Keratinocyte (primary cell): Measurements from ENCODE around the gene LATS2. TPM values are rescaled to one million over a fixed set of nuclear protein-coding genes. Genes with fewer than 3 reads are reported as not detected.

Source experiments
- DNase-seq: peaks from one replicate; pipeline ENCODE4 v3.0.0-alpha.2; 2011; ENCODE audit warnings: low read depth, missing footprints, low spot score
- FAIRE-seq: peaks from 2 replicates; lab custom pipeline; 2011; peaks lifted over from hg19 to GRCh38; lab: Jason Lieb, UNC
- H2AFZ ChIP-seq: 2 replicates; pipeline ENCODE4 v1.6.0; 2012; ENCODE audit warnings: low read length, control low read depth, inconsistent platforms; ENCODE audit not compliant: control insufficient read depth
- H3K27ac ChIP-seq: 2 replicates; pipeline ENCODE4 v1.5.1; 2011; ENCODE audit warnings: low read length; ENCODE audit not compliant: control insufficient read depth, insufficient read depth
- H3K27me3 ChIP-seq: 3 replicates; pipeline ENCODE4 v1.6.0; 2011; ENCODE audit warnings: low read length; ENCODE audit not compliant: control insufficient read depth, insufficient read depth; ENCODE audit errors: extremely low read depth
- H3K36me3 ChIP-seq, 2 experiments: 2 replicates in 1 of 2; 3 replicates in 1 of 2; pipeline ENCODE4 v1.5.1; 2011; ENCODE audit warnings: low read length in 2 of 2, mild to moderate bottlenecking in 1 of 2; ENCODE audit not compliant: control insufficient read depth in 2 of 2, insufficient read depth in 2 of 2; ENCODE audit errors: extremely low read depth in 1 of 2
- H3K4me1 ChIP-seq: 3 replicates; pipeline ENCODE4 v1.5.1; 2011; ENCODE audit warnings: low read length; ENCODE audit not compliant: control insufficient read depth, insufficient read depth; ENCODE audit errors: extremely low read depth
- H3K4me2 ChIP-seq: 3 replicates; pipeline ENCODE4 v1.6.0; 2011; ENCODE audit warnings: low read depth, low read length; ENCODE audit not compliant: control insufficient read depth, insufficient read depth; ENCODE audit errors: extremely low read depth
- H3K4me3 ChIP-seq, 3 experiments: fragments of 200-600 bp in 1 of 3; sonication (generic) in 1 of 3; 2 replicates in 2 of 3; 3 replicates in 1 of 3; pipeline ENCODE4 v1.5.1; 2011 to 2016; ENCODE audit warnings: low read length in 3 of 3, mild to moderate bottlenecking in 3 of 3, control low read depth in 2 of 3, inconsistent platforms in 1 of 3, low read depth in 1 of 3, mixed read lengths in 1 of 3, mixed run types in 1 of 3, moderate library complexity in 1 of 3; ENCODE audit not compliant: control insufficient read depth in 2 of 3, insufficient read depth in 2 of 3; ENCODE audit errors: extremely low read depth in 1 of 3
- H3K79me2 ChIP-seq: 2 replicates; pipeline ENCODE4 v1.6.0; 2012; ENCODE audit warnings: low read length; ENCODE audit not compliant: control insufficient read depth, insufficient read depth
- H3K9ac ChIP-seq: 3 replicates; pipeline ENCODE4 v1.6.0; 2011; ENCODE audit warnings: low read length; ENCODE audit not compliant: control insufficient read depth, insufficient read depth; ENCODE audit errors: extremely low read depth
- H3K9me1 ChIP-seq: 3 replicates; pipeline ENCODE4 v1.6.0; 2011; ENCODE audit warnings: low read length; ENCODE audit not compliant: control insufficient read depth, insufficient read depth; ENCODE audit errors: extremely low read depth
- H3K9me3 ChIP-seq: 2 replicates; pipeline ENCODE4 v1.5.1; 2012; ENCODE audit warnings: low read depth, low read length; ENCODE audit not compliant: control insufficient read depth
- H4K20me1 ChIP-seq: 3 replicates; pipeline ENCODE4 v1.6.0; 2011; ENCODE audit warnings: low read length; ENCODE audit not compliant: control insufficient read depth, insufficient read depth; ENCODE audit errors: extremely low read depth
- EZH2 ChIP-seq: IDR thresholded peaks from one replicate; pipeline ENCODE4 v1.6.1; 2012; ENCODE audit warnings: inconsistent platforms, mild to moderate bottlenecking, low read length, moderate library complexity
- dilution Hi-C: fragments of 300-500 bp; cut with MboI; formaldehyde crosslinking; loops from one replicate; pipeline ENCODE4 v1.7.0; 2020; ENCODE audit warnings: low sequenced_read_pairs; ENCODE audit not compliant: extremely low pct_ligation_motif_present
- polyA plus RNA-seq, 5 experiments: library from polyadenylated mRNA; depleted of rRNA in 3 of 5; stranded (reverse) in 3 of 5; stranded (forward) in 1 of 5; unstranded in 1 of 5; fragments of >200 nt; gene quantifications; 1 replicate in 1 of 5; 2 replicates in 3 of 5; 3 replicates in 1 of 5; pipeline versions ENCODE4 v1.2.1 to v1.2.3, GENCODE V29; 2011 to 2012; ENCODE audit warnings: missing spikeins in 2 of 5, low read depth in 1 of 5, low replicate concordance in 1 of 5
- TF ChIP-seq, protein P1 (sequence below), 3 experiments: IDR thresholded peaks in 1 of 3; conservative IDR thresholded peaks in 1 of 3; optimal IDR thresholded peaks in 1 of 3; 2 replicates in 2 of 3; 3 replicates in 1 of 3; pipeline versions ENCODE3 to v1.5.1; 2011; ENCODE audit warnings: low read length in 3 of 3, mild to moderate bottlenecking in 3 of 3, moderate library complexity in 2 of 3, control low read depth in 1 of 3, inconsistent platforms in 1 of 3; ENCODE audit not compliant: insufficient read depth in 2 of 3; ENCODE audit errors: extremely low read depth in 1 of 3

The LATS2 gene
- polyA plus RNA-seq, 1 donor (not counting 4 experiments of a cell fraction or from before 2014, with no cell fraction given): 6.7 TPM

DNA sequence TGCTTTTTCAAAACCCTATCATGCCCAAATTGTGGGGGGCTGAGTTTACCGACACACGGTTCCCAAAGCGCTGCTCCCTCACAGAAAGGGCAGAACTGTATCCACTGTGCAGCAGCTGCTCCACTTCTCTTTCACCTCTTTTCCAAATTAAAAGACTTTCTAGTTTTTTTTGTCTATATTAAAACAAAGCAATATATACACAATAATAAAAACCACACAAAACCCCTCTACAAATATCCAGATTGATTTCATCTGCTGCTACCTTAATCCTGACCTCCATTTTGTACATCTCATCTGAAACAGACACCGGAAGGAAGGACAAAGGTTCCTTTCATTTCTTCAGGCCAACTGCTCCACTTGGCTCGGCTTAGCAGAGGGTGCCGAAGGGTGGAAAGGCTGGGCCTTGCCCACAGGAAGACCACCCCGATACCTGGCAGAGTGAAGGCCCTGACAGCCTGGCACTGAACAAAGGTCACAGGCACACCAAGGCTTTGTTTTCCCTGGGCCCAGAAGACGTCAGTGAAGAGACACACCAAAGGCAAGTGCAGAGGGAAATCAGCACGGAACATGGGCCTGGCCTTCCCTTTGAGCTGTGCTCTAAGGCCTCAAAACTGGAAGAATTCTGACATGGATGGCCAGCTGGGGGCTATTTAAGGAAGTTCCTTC is 71.6 kb downstream of the LATS2 start:
- dilution Hi-C loops: no loop called here
- H4K20me1 ChIP-seq: peaks cover 6% of the 10 kb centered on the region
- no peaks in the 10 kb centered on the region for H3K27me3 ChIP-seq
- no peaks in the 10 kb centered on the region for H3K9me1 ChIP-seq
- no peak for DNase-seq
- FAIRE-seq: no peak
- peaks cover 36% of the 10 kb centered on the region for H3K79me2 ChIP-seq
- peaks cover 3% of the 10 kb centered on the region for H3K4me1 ChIP-seq
- H3K27ac ChIP-seq: no peak overlapping the region
- H3K36me3 ChIP-seq: peaks cover 12 to 19% of the 10 kb centered on the region in 2 experiments
- no peaks in the 10 kb centered on the region for H3K9me3 ChIP-seq
- H3K4me3 ChIP-seq: no peak overlapping the region
- no peak for TF ChIP-seq EZH2
- TF ChIP-seq, protein P1, sequence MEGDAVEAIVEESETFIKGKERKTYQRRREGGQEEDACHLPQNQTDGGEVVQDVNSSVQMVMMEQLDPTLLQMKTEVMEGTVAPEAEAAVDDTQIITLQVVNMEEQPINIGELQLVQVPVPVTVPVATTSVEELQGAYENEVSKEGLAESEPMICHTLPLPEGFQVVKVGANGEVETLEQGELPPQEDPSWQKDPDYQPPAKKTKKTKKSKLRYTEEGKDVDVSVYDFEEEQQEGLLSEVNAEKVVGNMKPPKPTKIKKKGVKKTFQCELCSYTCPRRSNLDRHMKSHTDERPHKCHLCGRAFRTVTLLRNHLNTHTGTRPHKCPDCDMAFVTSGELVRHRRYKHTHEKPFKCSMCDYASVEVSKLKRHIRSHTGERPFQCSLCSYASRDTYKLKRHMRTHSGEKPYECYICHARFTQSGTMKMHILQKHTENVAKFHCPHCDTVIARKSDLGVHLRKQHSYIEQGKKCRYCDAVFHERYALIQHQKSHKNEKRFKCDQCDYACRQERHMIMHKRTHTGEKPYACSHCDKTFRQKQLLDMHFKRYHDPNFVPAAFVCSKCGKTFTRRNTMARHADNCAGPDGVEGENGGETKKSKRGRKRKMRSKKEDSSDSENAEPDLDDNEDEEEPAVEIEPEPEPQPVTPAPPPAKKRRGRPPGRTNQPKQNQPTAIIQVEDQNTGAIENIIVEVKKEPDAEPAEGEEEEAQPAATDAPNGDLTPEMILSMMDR (optimal IDR thresholded peaks at IDR 0.05 in 1 of 3, IDR thresholded peaks at IDR 0.05 in 1 of 3, conservative IDR thresholded peaks at IDR 0.05 in 1 of 3; ENCODE audit: extremely low read depth in 1 of 3, insufficient read depth in 2 of 3, low read length in 3 of 3): no peak
- H3K4me2 ChIP-seq: no peak overlapping the region
- no peak overlapping the region for H2AFZ ChIP-seq
- no peak overlapping the region for H3K9ac ChIP-seq

DNA sequence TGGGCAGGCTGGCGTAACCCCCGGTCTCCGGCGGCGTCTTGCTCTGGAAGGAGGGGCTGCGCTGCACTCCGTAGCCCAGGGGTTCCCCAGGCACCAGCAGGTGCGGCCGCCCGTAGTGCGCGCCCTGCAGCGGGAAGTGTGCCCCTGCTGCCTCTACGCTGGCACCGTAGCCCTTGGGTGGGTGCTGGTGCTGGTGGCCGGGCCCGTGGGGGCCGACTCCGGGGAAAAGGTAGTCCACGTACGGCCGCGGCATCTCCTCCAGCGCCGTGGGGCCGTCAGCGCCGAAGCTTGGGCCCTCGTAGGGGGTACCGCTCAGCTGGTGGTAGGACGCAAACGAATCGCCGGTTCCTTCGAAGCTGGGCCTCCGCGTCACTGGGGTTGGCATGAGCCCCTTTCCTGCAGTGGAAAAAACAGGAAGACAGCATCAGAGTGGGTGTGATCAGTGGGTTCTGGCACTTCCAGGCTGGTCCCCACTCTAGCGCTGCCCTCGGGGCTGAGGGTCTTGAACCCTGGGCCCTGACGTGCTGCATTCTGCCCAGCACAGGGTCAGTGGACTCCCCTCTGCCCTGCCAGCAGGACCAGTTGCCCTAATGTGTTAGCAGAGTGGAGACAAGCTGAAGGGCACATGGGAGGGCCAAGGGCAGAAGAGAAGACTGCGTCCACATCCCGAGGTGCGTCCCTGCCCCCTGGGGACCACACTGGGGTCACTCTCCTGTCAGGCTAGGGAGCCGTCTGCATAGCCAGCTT is 72.3 kb downstream of the LATS2 start:
- no peak overlapping the region for H3K4me3 ChIP-seq
- TF ChIP-seq, protein P1 (optimal IDR thresholded peaks at IDR 0.05 in 1 of 3, IDR thresholded peaks at IDR 0.05 in 1 of 3, conservative IDR thresholded peaks at IDR 0.05 in 1 of 3; ENCODE audit: extremely low read depth in 1 of 3, insufficient read depth in 2 of 3, low read length in 3 of 3): no peak
- TF ChIP-seq EZH2: no peak
- dilution Hi-C loops: no loop called here
- H3K9ac ChIP-seq: no peak overlapping the region
- no peaks in the 10 kb centered on the region for H3K9me3 ChIP-seq
- no peaks in the 10 kb centered on the region for H3K9me1 ChIP-seq
- H3K27me3 ChIP-seq: no peaks in the 10 kb centered on the region
- FAIRE-seq (no peak), DNase-seq (no peak)
- H3K36me3 ChIP-seq: peaks cover 8 to 18% of the 10 kb centered on the region in 2 experiments
- H3K79me2 ChIP-seq: peaks cover 30% of the 10 kb centered on the region
- H3K4me1 ChIP-seq: peaks cover 3% of the 10 kb centered on the region
- no peak overlapping the region for H3K4me2 ChIP-seq
- no peak overlapping the region for H2AFZ ChIP-seq
- peaks cover 6% of the 10 kb centered on the region for H4K20me1 ChIP-seq
- H3K27ac ChIP-seq: no peak overlapping the region
